DOHH2 (cell line): Measurements from ENCODE around the gene EIF3F.

ENCODE experiments used
- CTCF ChIP-seq: fragments of 200-600 bp; sonication (generic); IDR thresholded peaks from one replicate; pipeline ENCODE4 v1.5.1; 2014; ENCODE audit warnings: antibody characterized with exemption, mild to moderate bottlenecking, low read depth, low read length; ENCODE audit not compliant: poor library complexity, severe bottlenecking
- EZH2phosphoT487 ChIP-seq: fragments of 200-600 bp; sonication (generic); IDR thresholded peaks from 2 replicates; pipeline ENCODE4 v1.6.1; 2017; ENCODE audit warnings: borderline replicate concordance, mild to moderate bottlenecking, antibody characterized with exemption, low read length, moderate library complexity, mixed read lengths

- TF ChIP-seq CTCF (no peak), EZH2phosphoT487 (no peak)
Observed at GRCh38 chr11:7982582-7983119, 4.5 kb upstream of the EIF3F start.
